HG03558 (cell line): ENCODE measurements around the gene L3MBTL2.
"Not testable (repeated sequence)": the region's sequence is repeated elsewhere in the genome, so short reads cannot be mapped to it uniquely, and the experiment has no call there.

Source experiments
- ATAC-seq: cut with Tn5 transposase; IDR thresholded peaks from one replicate; pipeline ENCODE4 v1.9.1; 2021; ENCODE audit warnings: moderate number of reproducible peaks; ENCODE audit not compliant: unreplicated experiment; ENCODE audit errors: extremely low read depth

L3MBTL2 gene

DNA sequence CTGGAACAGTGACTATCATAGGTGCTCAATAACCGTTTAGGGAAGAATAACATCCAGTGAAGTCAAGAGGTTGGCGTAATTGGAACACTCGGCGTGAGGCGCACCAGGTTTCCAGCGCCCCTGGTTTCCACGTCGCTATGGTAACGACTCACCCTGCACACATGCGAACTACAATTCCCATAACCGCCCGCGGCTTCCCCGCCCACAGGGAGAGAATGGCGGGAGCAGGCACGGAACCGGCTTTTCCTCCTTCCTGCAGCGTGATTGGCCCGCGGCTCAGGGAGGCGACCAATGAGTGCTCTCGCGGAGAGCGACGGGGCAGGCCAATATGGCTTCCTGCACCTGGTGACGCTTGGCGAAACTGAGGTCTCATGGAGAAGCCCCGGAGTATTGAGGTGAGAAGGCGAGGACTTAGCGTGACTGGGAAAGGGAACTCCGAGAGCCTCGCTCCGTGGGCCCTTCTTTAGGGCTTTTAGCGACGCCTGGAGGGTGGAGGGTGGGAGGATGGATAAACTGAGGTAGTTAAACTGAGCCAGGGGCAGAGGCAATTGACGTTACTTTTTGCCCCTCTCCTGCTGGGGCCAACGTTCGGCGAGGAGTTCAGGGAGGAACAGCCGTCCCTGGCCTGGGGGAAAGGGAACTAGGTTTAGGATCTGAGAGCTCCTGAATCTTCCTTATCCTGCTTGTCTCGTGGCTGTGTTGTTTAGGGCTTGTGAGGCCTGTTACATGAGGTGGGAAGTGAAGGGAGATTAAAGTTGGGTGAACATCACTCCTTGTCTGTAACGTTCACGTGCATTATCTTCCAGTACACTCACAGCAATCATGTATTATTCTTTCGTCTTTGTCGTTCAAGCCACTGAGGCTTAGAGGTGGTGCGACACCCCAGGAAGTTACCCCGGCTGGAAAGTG lies at the start of gene L3MBTL2:
L3MBTL2 (plus strand) TSS at position 321 of the 909 bp plus-strand sequence; CDS start at position 372, 51 bp downstream.
- ATAC-seq = peak; percentile 91

DNA sequence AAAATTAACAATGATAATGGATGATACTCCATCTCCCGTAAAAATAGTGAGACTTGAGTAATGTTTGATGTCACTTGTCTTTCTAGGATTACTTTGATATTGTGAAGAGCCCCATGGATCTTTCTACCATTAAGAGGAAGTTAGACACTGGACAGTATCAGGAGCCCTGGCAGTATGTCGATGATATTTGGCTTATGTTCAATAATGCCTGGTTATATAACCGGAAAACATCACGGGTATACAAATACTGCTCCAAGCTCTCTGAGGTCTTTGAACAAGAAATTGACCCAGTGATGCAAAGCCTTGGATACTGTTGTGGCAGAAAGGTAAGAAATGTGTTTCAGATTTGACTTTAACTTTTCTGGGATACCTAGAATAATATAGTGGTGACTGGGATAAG lies 48.0 kb upstream of the L3MBTL2 start:
- no peak for ATAC-seq

DNA sequence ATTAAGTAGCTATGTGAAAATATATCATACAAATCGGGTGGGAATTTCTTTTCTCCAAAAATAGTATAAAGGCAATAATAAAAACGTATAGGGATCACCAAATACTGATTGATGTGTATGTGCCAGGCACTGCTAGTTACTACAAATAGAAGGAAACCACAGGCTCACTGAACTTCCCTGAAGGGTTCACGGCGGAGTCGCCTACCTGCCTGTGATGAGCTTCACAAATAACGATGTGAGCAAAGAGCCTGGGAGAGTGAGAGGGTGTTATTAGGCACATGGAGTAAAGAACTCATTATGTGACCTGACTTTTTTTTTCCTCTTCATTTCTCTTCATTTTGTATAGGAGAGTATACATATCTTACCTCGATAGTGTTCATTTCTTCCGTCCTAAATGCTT lies 36.0 kb upstream of the L3MBTL2 start:
- no peak for ATAC-seq

DNA sequence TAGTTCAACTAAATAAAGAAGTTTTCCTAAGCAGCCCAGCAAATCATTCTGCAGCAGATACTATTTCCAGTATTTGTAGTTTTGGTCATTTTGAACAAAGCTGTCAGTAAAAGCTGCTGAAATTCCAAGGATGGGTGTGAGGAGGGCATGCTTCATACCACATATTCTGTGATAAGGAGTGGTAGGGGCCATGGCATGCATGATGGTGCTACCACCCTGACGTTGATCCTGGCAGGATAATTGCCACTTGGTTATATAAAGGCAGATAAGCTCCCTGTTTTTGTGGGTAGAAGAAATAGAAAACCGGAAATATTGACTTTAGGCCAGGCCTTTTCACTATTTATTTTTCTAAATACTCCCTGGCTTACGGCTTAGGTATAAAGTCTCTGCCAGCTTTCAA lies 33.1 kb upstream of the L3MBTL2 start:
- ATAC-seq = no peak

DNA sequence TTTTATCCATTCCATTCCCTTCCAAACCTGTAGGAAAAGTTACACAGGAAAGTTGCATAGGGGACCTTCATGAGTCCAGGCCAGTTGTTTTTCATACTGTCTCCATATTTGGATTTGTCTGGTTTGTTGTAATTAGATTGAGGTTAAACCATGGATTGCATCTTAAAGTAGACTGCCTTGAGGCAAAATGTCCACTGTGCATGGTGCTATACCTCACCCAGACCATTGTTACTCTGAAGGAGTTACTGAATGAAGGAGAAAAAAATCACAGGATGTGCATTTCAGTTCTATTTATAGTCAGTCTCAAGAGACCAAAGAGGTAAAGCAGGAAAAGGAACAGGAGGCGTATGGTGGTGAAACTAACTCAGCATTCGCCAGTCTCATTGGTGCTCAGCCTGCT lies 29.6 kb upstream of the L3MBTL2 start:
- no peak for ATAC-seq

DNA sequence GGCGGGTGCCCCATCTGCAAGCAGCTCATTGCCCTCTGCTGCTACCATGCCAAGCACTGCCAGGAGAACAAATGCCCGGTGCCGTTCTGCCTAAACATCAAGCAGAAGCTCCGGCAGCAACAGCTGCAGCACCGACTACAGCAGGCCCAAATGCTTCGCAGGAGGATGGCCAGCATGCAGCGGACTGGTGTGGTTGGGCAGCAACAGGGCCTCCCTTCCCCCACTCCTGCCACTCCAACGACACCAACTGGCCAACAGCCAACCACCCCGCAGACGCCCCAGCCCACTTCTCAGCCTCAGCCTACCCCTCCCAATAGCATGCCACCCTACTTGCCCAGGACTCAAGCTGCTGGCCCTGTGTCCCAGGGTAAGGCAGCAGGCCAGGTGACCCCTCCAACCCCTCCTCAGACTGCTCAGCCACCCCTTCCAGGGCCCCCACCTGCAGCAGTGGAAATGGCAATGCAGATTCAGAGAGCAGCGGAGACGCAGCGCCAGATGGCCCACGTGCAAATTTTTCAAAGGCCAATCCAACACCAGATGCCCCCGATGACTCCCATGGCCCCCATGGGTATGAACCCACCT lies 28.0 kb upstream of the L3MBTL2 start:
- no peak for ATAC-seq

DNA sequence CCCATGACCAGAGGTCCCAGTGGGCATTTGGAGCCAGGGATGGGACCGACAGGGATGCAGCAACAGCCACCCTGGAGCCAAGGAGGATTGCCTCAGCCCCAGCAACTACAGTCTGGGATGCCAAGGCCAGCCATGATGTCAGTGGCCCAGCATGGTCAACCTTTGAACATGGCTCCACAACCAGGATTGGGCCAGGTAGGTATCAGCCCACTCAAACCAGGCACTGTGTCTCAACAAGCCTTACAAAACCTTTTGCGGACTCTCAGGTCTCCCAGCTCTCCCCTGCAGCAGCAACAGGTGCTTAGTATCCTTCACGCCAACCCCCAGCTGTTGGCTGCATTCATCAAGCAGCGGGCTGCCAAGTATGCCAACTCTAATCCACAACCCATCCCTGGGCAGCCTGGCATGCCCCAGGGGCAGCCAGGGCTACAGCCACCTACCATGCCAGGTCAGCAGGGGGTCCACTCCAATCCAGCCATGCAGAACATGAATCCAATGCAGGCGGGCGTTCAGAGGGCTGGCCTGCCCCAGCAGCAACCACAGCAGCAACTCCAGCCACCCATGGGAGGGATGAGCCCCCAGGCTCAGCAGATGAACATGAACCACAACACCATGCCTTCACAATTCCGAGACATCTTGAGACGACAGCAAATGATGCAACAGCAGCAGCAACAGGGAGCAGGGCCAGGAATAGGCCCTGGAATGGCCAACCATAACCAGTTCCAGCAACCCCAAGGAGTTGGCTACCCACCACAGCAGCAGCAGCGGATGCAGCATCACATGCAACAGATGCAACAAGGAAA lies 27.3 kb upstream of the L3MBTL2 start:
- no peak for ATAC-seq

DNA sequence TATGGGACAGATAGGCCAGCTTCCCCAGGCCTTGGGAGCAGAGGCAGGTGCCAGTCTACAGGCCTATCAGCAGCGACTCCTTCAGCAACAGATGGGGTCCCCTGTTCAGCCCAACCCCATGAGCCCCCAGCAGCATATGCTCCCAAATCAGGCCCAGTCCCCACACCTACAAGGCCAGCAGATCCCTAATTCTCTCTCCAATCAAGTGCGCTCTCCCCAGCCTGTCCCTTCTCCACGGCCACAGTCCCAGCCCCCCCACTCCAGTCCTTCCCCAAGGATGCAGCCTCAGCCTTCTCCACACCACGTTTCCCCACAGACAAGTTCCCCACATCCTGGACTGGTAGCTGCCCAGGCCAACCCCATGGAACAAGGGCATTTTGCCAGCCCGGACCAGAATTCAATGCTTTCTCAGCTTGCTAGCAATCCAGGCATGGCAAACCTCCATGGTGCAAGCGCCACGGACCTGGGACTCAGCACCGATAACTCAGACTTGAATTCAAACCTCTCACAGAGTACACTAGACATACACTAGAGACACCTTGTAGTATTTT lies 26.6 kb upstream of the L3MBTL2 start:
- no peak for ATAC-seq

DNA sequence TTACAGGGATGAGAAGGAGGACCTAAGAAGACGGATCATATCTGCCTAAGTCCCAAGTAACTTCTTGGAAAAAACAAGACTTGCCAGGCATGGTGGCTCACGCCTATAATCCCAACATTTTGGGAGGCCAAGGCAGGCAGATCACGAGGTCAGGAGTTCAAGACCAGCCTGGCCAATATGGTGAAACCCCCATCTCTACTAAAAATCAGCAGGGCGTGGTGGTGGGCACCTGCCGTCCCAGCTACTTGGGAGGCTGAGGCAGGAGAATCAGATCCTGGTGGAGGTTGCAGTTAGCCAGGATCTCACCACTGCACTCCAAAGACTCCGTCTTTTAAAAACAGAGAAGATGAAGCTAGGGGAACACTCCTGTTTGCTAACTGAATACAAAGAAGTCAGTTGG lies 24.8 kb upstream of the L3MBTL2 start:
- not testable (repeated sequence) for ATAC-seq

DNA sequence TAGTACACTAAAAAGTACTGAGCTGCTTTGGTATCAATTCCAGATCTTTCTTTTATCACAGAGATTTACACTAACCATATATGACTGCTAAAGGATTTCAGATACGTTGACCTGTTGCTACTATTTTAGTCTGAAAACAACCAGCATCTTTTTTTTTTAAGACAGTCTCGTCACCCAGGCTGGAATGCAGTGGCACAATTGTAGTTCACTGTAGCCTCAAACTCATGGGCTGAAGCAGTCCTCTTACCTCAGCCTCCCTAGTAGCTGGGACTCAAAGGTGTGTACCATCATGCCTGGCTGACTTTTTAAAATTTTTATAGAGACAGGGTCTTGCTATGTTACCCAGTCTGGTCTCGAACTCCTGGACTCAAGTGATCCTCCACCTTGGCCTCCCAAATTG lies 24.2 kb upstream of the L3MBTL2 start:
- no peak for ATAC-seq

DNA sequence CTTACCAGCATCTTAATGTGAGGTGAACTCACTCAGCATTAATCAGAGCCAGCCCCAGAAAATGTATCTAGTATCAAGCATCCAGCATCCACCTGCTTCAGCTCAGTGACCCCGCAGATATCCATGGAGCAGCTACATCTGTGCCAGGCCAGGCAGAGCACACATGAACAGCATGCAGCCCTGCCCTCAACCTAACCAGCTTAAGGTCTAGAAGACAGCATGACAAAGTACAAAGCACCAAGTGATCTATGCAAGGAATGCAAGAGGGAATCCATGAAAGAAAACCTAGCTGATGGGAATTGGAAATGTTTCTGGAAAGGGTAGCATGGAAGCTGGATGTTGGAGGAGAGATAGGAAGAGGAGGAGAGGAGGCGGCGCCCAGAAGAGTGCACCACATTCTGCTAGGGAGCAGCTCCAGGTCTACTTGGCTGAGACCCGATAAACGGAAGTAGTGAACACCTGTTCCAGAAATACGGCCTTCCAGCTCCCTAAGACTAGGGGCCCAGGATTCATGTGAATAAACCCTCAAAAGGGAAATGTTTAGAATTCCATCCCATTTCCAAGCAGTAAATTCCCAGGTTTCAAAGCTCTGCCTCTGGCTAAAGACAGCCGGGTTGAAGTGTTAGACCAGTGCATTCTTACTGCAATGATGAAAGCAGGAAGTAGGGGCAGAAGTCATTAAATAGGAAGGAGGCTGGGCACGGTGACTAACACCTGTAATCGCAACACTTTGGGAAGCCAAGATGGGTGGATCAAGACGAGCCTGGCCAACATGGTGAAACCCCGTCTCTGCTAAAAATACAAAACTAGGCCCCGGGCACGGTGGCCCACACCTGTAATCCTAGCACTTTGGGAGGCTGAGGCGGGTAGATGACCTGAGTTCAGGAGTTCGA lies 23.5 kb upstream of the L3MBTL2 start:
- no peak for ATAC-seq

DNA sequence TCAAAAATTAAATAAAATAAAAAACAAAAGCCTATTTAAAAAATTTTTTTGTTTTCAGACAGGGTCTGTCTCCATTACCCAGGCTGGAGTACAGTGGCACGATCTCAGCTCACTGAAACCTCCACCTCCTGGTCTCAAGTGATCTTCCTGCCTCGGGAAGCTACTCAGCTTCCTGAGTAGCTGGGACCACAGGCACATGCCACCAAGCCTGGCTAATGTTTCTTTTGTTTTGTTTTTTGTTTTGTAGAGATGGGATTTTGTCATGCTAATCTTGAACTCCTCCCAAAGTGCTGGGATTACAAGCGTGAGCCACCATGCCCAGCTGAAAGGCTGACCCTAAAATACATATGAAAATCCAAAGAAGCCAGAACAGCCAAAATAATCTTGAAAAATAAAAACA lies 20.4 kb upstream of the L3MBTL2 start:
- ATAC-seq = no peak

DNA sequence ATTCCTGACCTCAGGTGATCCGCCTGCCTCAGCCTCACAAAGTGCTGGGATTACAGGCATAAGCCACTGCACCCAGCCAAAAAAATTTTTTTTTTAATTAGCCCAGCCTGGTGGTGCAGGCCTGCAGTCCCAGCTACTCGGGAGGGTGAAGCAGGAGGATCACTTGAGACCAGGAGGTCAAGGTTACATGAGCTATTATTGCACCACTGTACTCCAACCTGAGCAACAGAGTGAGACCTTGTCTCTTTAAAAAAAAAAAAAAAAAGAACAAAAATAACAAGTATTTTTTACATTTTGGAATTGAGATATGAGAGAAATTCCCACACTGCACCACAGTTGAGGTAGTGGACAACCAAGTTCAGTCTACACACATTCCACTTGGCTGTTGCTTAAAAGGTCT lies 13.6 kb upstream of the L3MBTL2 start:
- no peak for ATAC-seq

DNA sequence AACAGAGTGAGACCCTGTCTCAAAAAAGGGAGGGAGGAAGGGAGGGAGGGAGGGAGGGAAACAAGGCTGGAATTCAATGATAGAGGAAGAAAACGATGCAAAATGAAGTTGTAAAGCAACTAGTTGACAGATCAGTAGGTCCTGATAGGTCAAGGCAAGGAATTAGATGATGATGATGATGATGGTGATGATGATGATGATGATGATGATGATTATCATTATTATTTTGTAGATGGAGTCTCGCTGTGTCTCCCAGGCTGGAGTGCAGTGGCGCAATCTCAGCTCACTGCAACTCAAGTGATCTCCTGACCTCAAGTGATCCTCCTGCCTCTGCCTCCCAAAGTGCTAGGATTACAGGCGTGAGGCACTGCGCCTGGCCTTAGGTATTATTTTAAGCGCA lies 11.3 kb upstream of the L3MBTL2 start:
- ATAC-seq = no peak

DNA sequence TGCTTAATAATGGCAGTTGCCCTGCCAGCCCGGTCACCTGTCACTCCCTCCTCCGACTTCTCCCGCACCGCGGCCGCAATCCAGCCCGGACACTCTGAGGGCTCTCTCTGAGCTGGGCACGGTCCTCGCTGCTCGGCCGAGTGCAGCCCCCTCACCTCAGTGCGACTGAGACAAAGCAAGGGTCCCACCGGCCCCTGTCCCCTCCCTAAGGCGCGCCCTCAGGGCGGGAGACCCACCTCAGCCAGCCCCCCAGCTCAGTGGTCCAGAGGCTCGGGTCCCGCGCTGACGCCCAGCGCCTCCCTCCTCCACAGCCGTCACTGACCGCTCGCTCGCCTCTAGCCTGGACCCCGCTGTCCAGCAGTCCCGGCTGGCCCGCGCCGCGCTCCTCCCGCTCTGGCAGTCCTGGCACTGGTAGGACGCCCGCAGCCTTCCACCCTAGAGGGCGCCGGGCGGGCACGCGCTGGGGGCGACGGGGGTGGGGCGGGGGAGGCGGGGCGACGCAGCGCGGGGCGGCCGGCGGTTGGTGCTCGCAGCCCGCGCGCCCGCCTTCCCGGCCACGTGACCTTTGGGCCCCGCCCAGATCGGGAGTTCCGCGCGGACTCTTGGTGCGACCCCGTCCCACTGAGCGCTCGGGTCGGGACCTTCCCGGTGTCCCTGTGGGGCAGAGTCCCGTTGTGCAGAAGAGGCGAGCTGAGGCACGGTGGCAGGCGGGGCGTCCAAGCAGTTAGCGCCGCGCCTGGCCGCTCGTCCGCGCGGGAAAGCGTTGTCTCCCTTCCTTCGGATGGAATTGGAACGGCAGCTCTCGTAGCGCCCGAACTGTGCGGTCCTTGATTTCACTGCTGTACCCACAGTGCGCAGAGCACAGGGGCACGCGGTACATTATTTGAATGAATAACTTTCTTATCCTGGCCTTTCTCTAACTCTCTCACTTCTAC lies 7.8 kb upstream of the L3MBTL2 start:
- ATAC-seq = peak; percentile 31

DNA sequence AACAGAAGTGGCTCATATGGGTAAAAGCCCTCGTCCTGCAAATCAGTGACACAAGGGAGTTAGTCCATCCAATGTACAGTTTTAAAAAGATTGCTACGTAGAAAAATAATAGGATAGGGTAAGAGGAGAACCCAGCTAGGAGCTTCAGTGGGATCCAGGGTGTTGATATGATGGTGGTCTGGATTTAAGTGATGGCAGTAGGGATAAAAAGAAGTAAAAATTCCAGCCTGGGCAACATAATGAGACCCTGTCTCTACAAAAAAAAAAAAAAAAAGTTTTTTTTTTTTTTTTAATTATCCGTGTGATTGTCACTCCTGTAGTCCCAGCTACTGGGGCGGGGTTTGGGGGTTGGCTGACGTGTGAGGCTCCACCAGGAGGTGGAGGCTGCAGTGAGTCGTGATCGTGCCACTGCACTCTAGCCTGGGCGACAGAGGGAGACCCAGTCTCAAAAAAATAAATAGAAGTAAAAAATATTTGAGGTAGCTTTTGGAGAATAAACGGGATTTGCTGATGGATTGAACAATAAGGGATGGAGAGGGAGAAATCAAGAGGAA lies 7.0 kb upstream of the L3MBTL2 start:
- ATAC-seq = no peak

DNA sequence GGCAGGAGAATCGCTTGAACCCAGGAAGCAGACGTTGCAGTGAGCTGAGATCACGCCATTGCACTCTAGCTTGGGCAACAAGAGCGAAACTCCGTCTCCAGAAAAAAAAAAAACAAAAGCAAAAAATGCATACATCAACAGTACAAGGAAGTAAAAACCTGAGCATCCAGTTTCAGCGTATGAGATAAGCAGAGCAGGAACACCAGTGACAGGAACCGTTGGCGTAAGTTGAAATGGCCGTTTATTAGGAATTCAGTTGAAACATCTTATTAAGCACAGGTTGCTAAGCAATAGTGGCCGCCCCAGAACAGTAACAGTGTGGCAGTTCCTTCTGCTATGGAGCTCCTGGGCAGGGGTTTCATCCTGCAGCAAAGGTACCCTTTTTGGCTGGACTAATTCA lies 4.0 kb upstream of the L3MBTL2 start:
- ATAC-seq = no peak

DNA sequence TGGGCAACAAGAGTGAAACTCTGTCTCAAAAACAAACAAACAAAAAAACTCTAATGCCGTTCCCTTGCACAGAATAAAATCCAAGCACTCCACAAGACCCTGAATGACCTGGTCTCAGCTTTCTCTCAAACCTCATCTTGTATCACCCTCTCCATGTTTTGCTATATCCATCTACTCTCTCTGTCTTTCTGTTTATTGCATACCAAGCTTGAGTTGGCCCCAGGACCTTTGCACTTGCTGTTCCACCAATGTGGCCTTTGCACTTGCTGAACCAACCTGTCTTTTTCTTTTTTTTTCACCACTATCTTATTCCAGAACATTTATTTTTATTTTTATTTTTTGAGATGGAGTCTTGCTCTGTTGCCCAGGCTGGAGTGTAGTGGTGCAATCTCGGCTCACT lies 2.0 kb upstream of the L3MBTL2 start:
- ATAC-seq = no peak
